ENCODE measurements around the gene RIPOR2.
A peak's percentile ranks its signal among the peaks of the same experiment; 100 is the strongest.

Gene RIPOR2

GRCh38 chr6:24874776-24875533 is 60.8 kb downstream of the RIPOR2 start:
- no peak for DNase-seq

GRCh38 chr6:24874128-24874527 is 61.6 kb downstream of the RIPOR2 start:
- DNase-seq = no peak

- DNase-seq = no peak
Observed at GRCh38 chr6:24872779-24873178, 63.0 kb downstream of the RIPOR2 start.

GRCh38 chr6:24868765-24869164 is 67.0 kb downstream of the RIPOR2 start:
- no peak for DNase-seq

- no peak for DNase-seq
Observed at GRCh38 chr6:24867104-24867703, 68.6 kb downstream of the RIPOR2 start.

- no peak for DNase-seq
Observed at GRCh38 chr6:24865161-24865560, 70.6 kb downstream of the RIPOR2 start.

GRCh38 chr6:24864343-24864742 is 71.4 kb downstream of the RIPOR2 start:
- no peak for DNase-seq

- no peak for DNase-seq
Observed at GRCh38 chr6:24861934-24862333, 73.8 kb downstream of the RIPOR2 start.

- DNase-seq = peak; percentile 63
Observed at GRCh38 chr6:24859608-24860200, 76.1 kb downstream of the RIPOR2 start.

GRCh38 chr6:24859132-24859531 is 76.6 kb downstream of the RIPOR2 start:
- no peak for DNase-seq

- no peak for DNase-seq
Observed at GRCh38 chr6:24858177-24858653, 77.5 kb downstream of the RIPOR2 start.

GRCh38 chr6:24856901-24857670 is 78.7 kb downstream of the RIPOR2 start:
- DNase-seq = no peak

- DNase-seq = no peak
Observed at GRCh38 chr6:24856246-24856599, 79.5 kb downstream of the RIPOR2 start.

- DNase-seq = peak; percentile 77
Observed at GRCh38 chr6:24855395-24856245, 80.1 kb downstream of the RIPOR2 start.

GRCh38 chr6:24854077-24854666 is 81.6 kb downstream of the RIPOR2 start:
- no peak for DNase-seq

- DNase-seq = no peak
Observed at GRCh38 chr6:24851086-24851485, 84.7 kb downstream of the RIPOR2 start.

- no peak for DNase-seq
Observed at GRCh38 chr6:24849713-24850112, 86.0 kb downstream of the RIPOR2 start.

- peak; percentile 68 for DNase-seq
Observed at GRCh38 chr6:24848461-24848860, 87.3 kb downstream of the RIPOR2 start.

GRCh38 chr6:24847402-24847801 is 88.4 kb downstream of the RIPOR2 start:
- DNase-seq = no peak

GRCh38 chr6:24845578-24845977 is 90.2 kb downstream of the RIPOR2 start:
- no peak for DNase-seq

GRCh38 chr6:24844903-24845302 is 90.9 kb downstream of the RIPOR2 start:
- no peak for DNase-seq

- no peak for DNase-seq
Observed at GRCh38 chr6:24844061-24844460, 91.7 kb downstream of the RIPOR2 start.

Measured in NCI-H187 treated with DMSO at 0.1 percent for 48 hours (cell line).